AG04449 (cell line): ENCODE measurements around the gene ADGRL3.

Experiments used
- CTCF ChIA-PET: fragments of 350-600 bp; formaldehyde crosslinking; extraction: SDS; loops from one replicate; lab custom pipeline; 2021; ENCODE audit warnings: antibody characterized with exemption; lab: Yijun Ruan, JAX
- POLR2A ChIA-PET: fragments of 400-600, 350-600 bp; formaldehyde crosslinking; extraction: SDS; loops from one replicate; lab custom pipeline; 2020; ENCODE audit warnings: antibody characterized with exemption, inconsistent platforms; lab: Yijun Ruan, JAX
- DNase-seq: peaks from one replicate; pipeline ENCODE4 v3.0.0-alpha.2; 2010; ENCODE audit warnings: low read depth, low spot score
- H3K4me3 ChIP-seq: 2 replicates; pipeline ENCODE4 v1.5.1; 2011; ENCODE audit warnings: low read depth, mild to moderate bottlenecking, control low read depth, low read length
- CTCF ChIP-seq: IDR thresholded peaks from one replicate; pipeline ENCODE4 v1.5.1; 2011; ENCODE audit warnings: mild to moderate bottlenecking, moderate library complexity, low read length, control low read depth, inconsistent platforms; ENCODE audit not compliant: insufficient read depth; ENCODE audit errors: missing control alignments

Gene ADGRL3

GRCh38 chr4:61785761-61786160, 585.6 kb downstream of the ADGRL3 start:
- ChIA-PET POLR2A (no interaction called here), CTCF (no interaction called here)
- TF ChIP-seq CTCF = no peak
- H3K4me3 ChIP-seq = no peak overlapping the region
- no peak for DNase-seq

GRCh38 chr4:61786211-61786610, 586.1 kb downstream of the ADGRL3 start:
- ChIA-PET POLR2A (no interaction called here), CTCF (no interaction called here)
- TF ChIP-seq CTCF = no peak
- no peak overlapping the region for H3K4me3 ChIP-seq
- no peak for DNase-seq

GRCh38 chr4:61795998-61796397, 595.9 kb downstream of the ADGRL3 start:
- POLR2A ChIA-PET = no interaction called here
- CTCF ChIA-PET = no interaction called here
- no peak for DNase-seq
- H3K4me3 ChIP-seq = no peak overlapping the region
- no peak for TF ChIP-seq CTCF

- no peak overlapping the region for H3K4me3 ChIP-seq
- CTCF ChIA-PET = no interaction called here
- TF ChIP-seq CTCF = no peak
- POLR2A ChIA-PET = no interaction called here
- DNase-seq = no peak
Measured at GRCh38 chr4:61799794-61800193, 599.7 kb downstream of the ADGRL3 start.

DNA sequence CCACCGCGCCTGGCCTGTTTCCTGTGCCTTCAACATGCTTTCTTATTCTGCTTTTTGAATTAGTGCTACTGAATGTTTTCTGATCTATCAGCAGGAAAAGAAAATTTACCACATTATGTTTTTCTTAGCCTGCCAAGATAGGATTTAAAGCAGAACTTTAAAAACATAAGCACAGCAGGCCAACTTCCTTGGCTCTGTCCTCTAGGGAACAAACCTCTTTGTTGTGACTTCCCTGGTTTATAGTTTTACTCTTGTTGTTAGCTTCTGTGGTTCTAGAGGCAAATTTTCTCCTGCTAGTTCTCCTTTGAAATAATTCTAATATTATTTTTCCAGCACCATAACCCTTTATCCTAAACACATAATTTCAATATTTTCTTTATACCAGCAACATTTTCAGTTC, 605.1 kb downstream of the ADGRL3 start:
- POLR2A ChIA-PET = no interaction called here
- DNase-seq = no peak
- TF ChIP-seq CTCF = no peak
- H3K4me3 ChIP-seq = no peak overlapping the region
- CTCF ChIA-PET = no interaction called here

GRCh38 chr4:61805979-61806378, 605.9 kb downstream of the ADGRL3 start:
- no peak overlapping the region for H3K4me3 ChIP-seq
- TF ChIP-seq CTCF = no peak
- CTCF ChIA-PET = no interaction called here
- no peak for DNase-seq
- POLR2A ChIA-PET = no interaction called here
